Heart right ventricle (tissue), 16 donors: ENCODE measurements around the gene SCAMP2. TPM values are rescaled to one million over a fixed set of nuclear protein-coding genes. Genes with fewer than 3 reads are reported as not detected.

Experiments used
- ATAC-seq, 8 donors: fragments of 200-7000 bp; cut with Tn5 transposase; one replicate each; pipeline ENCODE4 v1.9.1; 2020; ENCODE audit warnings: mild to moderate bottlenecking in 8 of 8, moderate library complexity in 8 of 8, moderate number of reproducible peaks in 1 of 8
- DNase-seq, 2 donors: peaks; one replicate each; pipeline ENCODE4 v3.0.0-alpha.2; 2020
- H3K27ac ChIP-seq, 10 donors: fragments of 200-600 bp; sonication (generic) in 2 of 10; one replicate each; pipeline versions ENCODE4 v1.5.0 to v1.8.0; 2020 to 2022; ENCODE audit warnings: mild to moderate bottlenecking in 3 of 10
- H3K27me3 ChIP-seq, 7 donors: fragments of 200-600 bp; one replicate each; pipeline ENCODE4 v1.8.0; 2021 to 2022; ENCODE audit warnings: mild to moderate bottlenecking in 2 of 7
- H3K36me3 ChIP-seq, 9 donors: fragments of 200-600 bp; sonication (generic) in 1 of 9; one replicate each; pipeline versions ENCODE4 v1.5.0 to v1.8.0; 2020 to 2022; ENCODE audit warnings: mild to moderate bottlenecking in 2 of 9
- H3K4me1 ChIP-seq, 9 donors: fragments of 200-600 bp; sonication (generic) in 1 of 9; one replicate each; pipeline versions ENCODE4 v1.5.0 to v1.8.0; 2020 to 2022; ENCODE audit warnings: mild to moderate bottlenecking in 4 of 9
- H3K4me3 ChIP-seq, 10 donors: fragments of 200-600 bp; sonication (generic) in 2 of 10; one replicate each; pipeline versions ENCODE4 v1.5.0 to v1.8.0; 2020 to 2022; ENCODE audit warnings: mild to moderate bottlenecking in 7 of 10, moderate library complexity in 2 of 10
- H3K9me3 ChIP-seq, 11 donors: fragments of 200-600 bp in 10 of 11; sonication (generic) in 2 of 11; one replicate each; pipeline versions ENCODE4 v1.5.0 to v1.8.0; 2013 to 2022; ENCODE audit warnings: mild to moderate bottlenecking in 2 of 11, control low read depth in 1 of 11, moderate library complexity in 1 of 11
- WGBS, 2 donors: extraction: QIAGEN DNeasy Blood & Tissue Kit; methylation state at CpG; one replicate each; pipeline ENCODE4 v1.1.7; 2013; ENCODE audit warnings: inconsistent platforms in 1 of 2; 5-methylcytosine and 5-hydroxymethylcytosine counted together
- intact Hi-C, 10 donors: fragments of 100-400 bp; cut with DNase I; formaldehyde crosslinking; loops; one replicate each; pipeline versions ENCODE4 v1.11.1 to v1.14.2; 2022
- polyA plus RNA-seq, 2 donors: library from polyadenylated mRNA; stranded (reverse); fragments of 200-250 nt; gene quantifications; one replicate each; pipeline ENCODE4 v1.2.3, GENCODE V29; 2013
- total RNA-seq, 10 donors: library from RNA; stranded (reverse); fragmentation: NEBNext Ultra II Directional in 3 of 10; extraction: Animal tissue kit (Norgen Biotek cat#: 25700) in 3 of 10; gene quantifications; one replicate each; pipeline versions ENCODE4 v1.2.1 to v1.2.4, GENCODE V29; 2021 to 2023
- TF ChIP-seq, protein P1 (sequence below), 9 donors: fragments of 200-600 bp; sonication (generic) in 2 of 9; IDR thresholded peaks; one replicate each; pipeline versions ENCODE4 v1.5.0 to v1.8.0; 2021 to 2022; ENCODE audit warnings: antibody characterized with exemption in 9 of 9, mild to moderate bottlenecking in 5 of 9, moderate library complexity in 1 of 9
- donor health status: Arrhythmogenic right ventricular cardiomyopathy.
- donor health status: ischemic (EF 13 %, LVEDD 7.1; RV severe dilation, severe dysfunction).
- donor health status: healthy with polysubstance abuse.
- donor health status: DM: no; HTN: yes; CAD: no.
- donor health status: DM: no; HTN: no; CAD: no.
- donor health status: ischemic (EF 25% LVEDD 6.9; RV normal size, moderate dysfunction).
- donor health status: ischemic (EF 25% LVEDD 5.7; RV mildly dilated, moderate dysfunction).
- donor health status: healthy.
- donor health status: DM: yes; HTN: yes; CAD: no.
- donor health status: Ischemic cardiomyopathy.
- donor health status: ischemic (EF 35%, LVEDD 5.7; RV mildly dilated, moderate dysfunction).
- donor health status: nonischemic (EF 11% LVEDD 7.7; RV severe dilation, severe dysfunction).
- donor health status: DM: yes; HTN: yes; CAD: no.
- donor health status: PGD.
- donor health status: ischemic (EF 29% LVEDD 5.4; RV normal size, mild dysfunction).
- donor health status: nonischemic (EF 23%, LVEDD 6.1; RV moderate dilation, normal function).

The SCAMP2 gene
- total and polyA plus RNA-seq, 12 donors, result 28.0 to 76.7 (median 39.1) TPM

DNA sequence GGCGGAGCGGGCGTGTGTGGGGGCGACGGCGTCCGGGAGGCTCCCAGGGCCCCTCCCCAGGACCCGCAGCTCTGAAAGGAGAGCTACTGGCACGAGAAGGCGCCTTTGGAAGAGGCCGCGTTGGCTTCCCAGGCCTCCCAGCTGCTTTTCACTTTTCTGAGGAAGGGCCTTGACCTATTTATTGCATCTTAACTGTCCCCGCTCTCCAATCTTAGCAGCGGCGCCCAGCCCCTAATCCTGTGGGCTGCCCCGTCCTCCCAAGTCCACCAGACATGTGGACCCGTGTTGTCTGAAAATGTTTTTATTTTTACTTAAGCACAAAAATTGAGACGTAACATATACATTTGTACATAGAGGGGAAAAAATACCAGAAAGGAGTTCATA, 29.7 kb downstream of the SCAMP2 start:
- peak overlapping the region; percentile 9 to 97 (median 88) for H3K27ac ChIP-seq
- H3K4me1 ChIP-seq, result peaks cover 5 to 38% (median 23%) of the 10 kb centered on the region in 9 donors
- H3K9me3 ChIP-seq, result no peaks in the 10 kb centered on the region
- intact Hi-C loops, result loop anchor here in 9 of 10 donors (2.0 to 10.0 kb wide), 7 partner anchors 51 to 94 kb away; partner anchors contain the start of genes CSK (in 4 of the 9), MPI (in 2 of the 9), COX5A (in 1 of the 9) and FAM219B (in 1 of the 9)
- TF ChIP-seq, protein P1, sequence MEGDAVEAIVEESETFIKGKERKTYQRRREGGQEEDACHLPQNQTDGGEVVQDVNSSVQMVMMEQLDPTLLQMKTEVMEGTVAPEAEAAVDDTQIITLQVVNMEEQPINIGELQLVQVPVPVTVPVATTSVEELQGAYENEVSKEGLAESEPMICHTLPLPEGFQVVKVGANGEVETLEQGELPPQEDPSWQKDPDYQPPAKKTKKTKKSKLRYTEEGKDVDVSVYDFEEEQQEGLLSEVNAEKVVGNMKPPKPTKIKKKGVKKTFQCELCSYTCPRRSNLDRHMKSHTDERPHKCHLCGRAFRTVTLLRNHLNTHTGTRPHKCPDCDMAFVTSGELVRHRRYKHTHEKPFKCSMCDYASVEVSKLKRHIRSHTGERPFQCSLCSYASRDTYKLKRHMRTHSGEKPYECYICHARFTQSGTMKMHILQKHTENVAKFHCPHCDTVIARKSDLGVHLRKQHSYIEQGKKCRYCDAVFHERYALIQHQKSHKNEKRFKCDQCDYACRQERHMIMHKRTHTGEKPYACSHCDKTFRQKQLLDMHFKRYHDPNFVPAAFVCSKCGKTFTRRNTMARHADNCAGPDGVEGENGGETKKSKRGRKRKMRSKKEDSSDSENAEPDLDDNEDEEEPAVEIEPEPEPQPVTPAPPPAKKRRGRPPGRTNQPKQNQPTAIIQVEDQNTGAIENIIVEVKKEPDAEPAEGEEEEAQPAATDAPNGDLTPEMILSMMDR (IDR thresholded peaks at IDR 0.05), result peak in 3 of 9 donors; percentile 18 to 42 (median 29)
- 12 to 17% methylated on average over 18 of the region's 18 CpGs for WGBS, 2 donors
- peak overlapping the region in 9 of 10 donors; percentile 77 to 98 (median 88) for H3K4me3 ChIP-seq
- H3K36me3 ChIP-seq, result peaks cover 0 to 70% (median 21%) of the 10 kb centered on the region in 9 donors
- DNase-seq, result no peak
- ATAC-seq, result peak in 1 of 8 donors; percentile 10
- no peaks in the 10 kb centered on the region for H3K27me3 ChIP-seq

DNA sequence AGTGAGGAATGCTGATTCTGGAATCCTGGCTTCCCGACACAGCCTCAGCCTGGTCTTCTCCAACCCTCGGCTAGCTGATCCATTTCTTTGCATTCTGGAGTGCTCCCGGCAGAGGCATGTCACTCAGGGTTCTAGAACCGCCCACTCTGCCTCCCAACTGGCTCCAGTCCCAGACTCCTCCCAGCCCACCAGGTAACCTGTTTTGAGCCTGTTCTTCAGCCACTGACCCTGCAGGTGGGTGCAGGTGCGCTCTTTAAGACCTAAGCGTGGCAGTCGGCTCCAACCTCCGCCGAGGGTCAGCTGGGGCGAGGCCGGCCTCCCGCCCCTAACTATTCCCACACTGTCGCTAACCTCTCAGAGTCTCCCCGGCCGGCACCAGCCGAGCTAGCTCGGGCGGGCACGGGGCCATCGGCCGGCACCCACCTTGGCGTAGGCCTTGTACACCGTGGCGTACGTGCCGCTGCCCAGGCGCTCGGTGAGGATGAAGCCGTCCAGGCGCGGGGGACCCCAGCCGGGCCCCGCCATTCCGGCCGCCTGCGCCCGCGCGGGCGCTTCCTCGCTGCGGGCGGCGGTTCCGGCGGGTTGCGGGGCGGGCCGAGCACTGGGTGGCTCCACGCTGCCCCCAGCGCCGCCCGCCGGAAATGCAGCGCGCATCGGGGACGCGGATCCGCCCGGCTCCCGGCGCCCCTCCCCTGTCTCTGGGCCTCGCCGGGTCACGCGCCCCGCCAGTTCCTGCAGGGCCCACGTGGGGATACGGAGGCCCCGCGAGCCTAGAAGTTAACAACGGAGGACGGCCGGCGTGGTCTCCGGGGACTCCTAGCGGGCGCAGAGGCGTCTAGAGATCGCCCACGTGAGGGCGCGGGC, 30.4 kb downstream of the SCAMP2 start, which contains the start of gene ULK3:
TSS of gene ULK3 (minus strand) at position 576 of the 864 bp plus-strand sequence. CDS start at position 525, 51 bp downstream.
- DNase-seq, result peak; percentile 90 to 92
- TF ChIP-seq, protein P1 (IDR thresholded peaks at IDR 0.05), result peak; percentile 58 to 94 (median 75)
- ATAC-seq, result peak; percentile 84 to 94 (median 92)
- no peaks in the 10 kb centered on the region for H3K9me3 ChIP-seq
- H3K4me3 ChIP-seq, result peak within 1 kb of the TSS; percentile 77 to 98 (median 86)
- H3K4me1 ChIP-seq, result peaks cover 5 to 33% (median 23%) of the 10 kb centered on the region in 9 donors
- no peaks in the 10 kb centered on the region for H3K27me3 ChIP-seq
- peak within 1 kb of the TSS; percentile 39 to 97 (median 88) for H3K27ac ChIP-seq
- WGBS, 2 donors, result 0% methylated on average over 70 to 84 of the region's 84 CpGs
- intact Hi-C loops, result loop anchor here in 9 of 10 donors (2.0 to 10.0 kb wide), 7 partner anchors 52 to 94 kb away; partner anchors contain the start of genes CSK (in 4 of the 9), MPI (in 2 of the 9), COX5A (in 1 of the 9) and FAM219B (in 1 of the 9)
- peaks cover 0 to 70% (median 15%) of the 10 kb centered on the region in 9 donors for H3K36me3 ChIP-seq

DNA sequence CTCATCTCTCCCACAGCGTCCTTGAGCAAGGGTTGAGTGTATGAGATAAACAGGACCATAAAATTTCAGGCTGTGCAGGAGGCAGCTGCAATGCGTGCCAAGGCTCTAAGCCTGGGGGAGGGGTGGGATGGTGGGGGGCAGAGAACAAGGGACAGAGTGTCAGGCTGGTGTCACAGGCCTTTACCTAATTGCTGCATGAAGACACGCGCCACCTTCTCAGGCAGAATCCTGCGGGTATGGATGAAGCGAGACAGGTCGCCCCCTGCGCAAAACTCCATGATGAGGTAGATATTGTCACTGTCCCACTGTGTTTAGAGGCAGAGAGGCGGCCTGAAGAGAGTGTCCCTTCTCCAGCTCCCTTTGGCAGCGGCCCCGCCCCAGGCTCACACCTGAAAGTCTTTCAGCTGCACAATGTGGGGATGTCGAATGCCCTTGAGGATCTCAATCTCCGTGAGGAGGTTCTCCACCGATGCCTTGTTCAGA, 31.2 kb downstream of the SCAMP2 start:
- WGBS, 2 donors, result 88 to 90% methylated on average over 14 of the region's 14 CpGs
- Histone ChIP-seq H3K4me1 (peaks cover 5 to 26% (median 22%) of the 10 kb centered on the region in 9 donors), H3K9me3 (no peaks in the 10 kb centered on the region), H3K27ac (peak overlapping the region in 7 of 10 donors; percentile 71 to 97 (median 89)), H3K36me3 (peaks cover 0 to 68% (median 14%) of the 10 kb centered on the region in 9 donors), H3K4me3 (peak overlapping the region in 9 of 10 donors; percentile 77 to 98 (median 88)), H3K27me3 (no peaks in the 10 kb centered on the region)
- TF ChIP-seq, protein P1 (IDR thresholded peaks at IDR 0.05), result no peak
- DNase-seq (no peak), ATAC-seq (no peak)
- intact Hi-C loops, result loop anchor here in 9 of 10 donors (2.0 to 10.0 kb wide), 7 partner anchors 53 to 95 kb away; partner anchors contain the start of genes CSK (in 4 of the 9), MPI (in 2 of the 9), COX5A (in 1 of the 9) and FAM219B (in 1 of the 9)
